Stimulated activated CD8-positive, alpha-beta memory T cell treated with anti-CD3 and anti-CD28 coated beads, Interleukin-4, amount 100 ng/mL, for 24 hours (primary cell): ENCODE results near the gene WT1.
"Not testable (repeated sequence)": the region's sequence is repeated elsewhere in the genome, so short reads cannot be mapped to it uniquely, and the experiment has no call there.

Experiments used
- DNase-seq: peaks from one replicate; pipeline ENCODE4 v3.0.0-alpha.2; 2020; ENCODE audit warnings: low read depth

Gene WT1

GRCh38 chr11:32387411-32387810 lies 47.9 kb downstream of the WT1 start:
- no peak for DNase-seq

DNA sequence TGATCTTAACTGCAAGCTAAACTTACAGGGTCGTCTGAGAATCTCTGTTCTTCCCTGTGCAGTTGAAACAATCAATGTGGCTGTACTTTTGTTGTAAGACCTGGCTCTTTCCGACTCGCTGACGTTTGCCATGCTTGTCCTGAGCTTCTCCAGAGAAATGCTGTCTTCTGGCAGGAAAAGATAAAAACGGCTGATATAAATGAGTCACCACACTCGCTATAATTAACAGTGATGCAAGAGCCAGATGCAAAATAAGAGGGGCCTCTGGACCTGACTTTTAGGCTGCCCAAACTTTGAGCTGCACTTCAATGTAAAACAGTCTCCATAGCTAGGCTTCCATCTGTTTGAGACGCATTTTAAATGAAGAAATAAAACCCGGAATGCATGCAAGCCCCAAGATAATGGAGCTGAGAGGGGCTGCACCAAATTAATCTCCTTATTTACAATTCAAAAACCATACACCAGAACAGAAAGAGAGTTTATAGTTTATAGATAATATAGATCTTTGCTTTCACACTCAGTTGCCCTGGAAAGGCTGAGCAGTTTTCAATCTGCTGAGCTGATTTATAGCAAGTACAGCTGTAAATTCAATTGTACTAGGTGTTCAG lies 48.5 kb downstream of the WT1 start:
- no peak for DNase-seq

GRCh38 chr11:32385998-32386397 lies 49.3 kb downstream of the WT1 start:
- DNase-seq, result no peak

DNA sequence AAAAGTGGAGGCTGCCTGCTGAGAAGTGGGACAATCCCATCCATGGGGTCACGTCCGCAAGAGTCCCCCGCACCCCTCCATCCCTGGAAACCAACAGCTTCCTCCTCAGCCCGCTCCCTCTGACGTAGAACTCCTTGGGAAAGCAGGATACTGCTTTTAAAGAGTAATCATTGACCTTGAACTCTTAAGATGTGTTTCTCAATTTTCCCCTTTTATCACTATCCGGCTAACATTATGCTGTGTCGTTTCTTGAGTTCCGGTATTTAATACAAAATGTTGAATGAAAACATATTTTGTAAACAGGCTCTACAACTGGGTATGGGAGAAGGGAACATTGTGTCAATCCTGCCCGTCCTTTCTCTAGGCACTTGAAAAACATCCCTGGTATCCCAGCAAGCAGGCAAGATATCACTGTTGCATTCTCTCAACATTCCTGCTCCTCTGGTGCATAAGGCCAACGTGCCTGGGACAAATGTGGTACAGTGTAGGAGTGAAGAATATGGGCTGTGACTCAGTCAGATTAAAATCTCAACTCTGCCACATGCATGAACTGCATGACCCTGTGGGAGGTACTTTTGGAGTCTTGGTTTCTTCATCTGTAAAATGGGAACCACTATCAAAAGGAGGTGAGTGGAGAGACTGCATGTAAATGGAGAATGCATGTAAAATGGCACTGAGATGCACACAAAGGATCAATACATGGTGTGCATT lies 52.8 kb downstream of the WT1 start:
- DNase-seq, result no peak

- no peak for DNase-seq
These were observed 54.2 kb downstream of the WT1 start for GRCh38 chr11:32381179-32381578.

- DNase-seq, result no peak
These were observed 55.6 kb downstream of the WT1 start for GRCh38 chr11:32379719-32380118.

DNA sequence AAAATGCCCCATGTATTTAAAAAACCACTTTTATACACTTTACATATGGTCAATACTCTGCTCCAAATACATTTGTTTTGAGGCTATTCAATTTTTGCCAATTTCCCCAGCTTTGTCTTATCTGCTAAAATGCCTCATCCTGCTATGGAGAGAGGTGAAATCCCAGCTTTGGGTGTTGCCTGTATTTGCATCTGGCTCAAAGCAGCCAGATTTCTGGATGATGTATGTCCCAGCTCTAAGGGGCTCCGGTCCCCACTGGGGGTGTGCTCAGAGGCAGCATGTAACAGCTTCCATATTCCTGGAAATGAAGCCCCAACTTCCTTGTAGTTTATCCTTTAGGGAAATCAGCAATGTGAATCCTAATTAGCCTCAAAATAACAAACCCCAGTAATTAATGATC lies 59.5 kb downstream of the WT1 start:
- DNase-seq, result no peak

DNA sequence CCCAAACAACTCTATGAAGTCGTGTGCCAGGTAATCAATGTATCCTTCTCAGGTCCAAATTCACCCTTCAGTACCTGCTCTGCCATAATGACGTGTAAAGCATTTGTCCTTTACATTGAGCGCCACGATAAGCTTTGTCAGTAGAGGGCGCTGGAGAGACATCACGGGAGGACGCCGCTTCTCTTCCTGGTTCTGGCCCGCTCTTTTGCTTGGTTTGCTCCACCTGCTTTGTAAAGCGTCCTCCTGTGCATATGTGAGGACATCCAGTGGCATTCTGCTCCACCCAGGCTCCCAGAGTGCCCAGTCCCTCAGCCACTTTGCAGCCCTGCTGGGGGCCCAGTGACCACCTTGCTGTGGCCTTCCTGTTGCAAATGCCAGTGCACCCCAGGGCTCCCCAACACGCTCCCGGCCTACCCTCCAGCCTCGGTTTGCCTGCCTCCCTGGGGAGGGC lies 61.1 kb downstream of the WT1 start:
- peak; percentile 15 for DNase-seq

DNA sequence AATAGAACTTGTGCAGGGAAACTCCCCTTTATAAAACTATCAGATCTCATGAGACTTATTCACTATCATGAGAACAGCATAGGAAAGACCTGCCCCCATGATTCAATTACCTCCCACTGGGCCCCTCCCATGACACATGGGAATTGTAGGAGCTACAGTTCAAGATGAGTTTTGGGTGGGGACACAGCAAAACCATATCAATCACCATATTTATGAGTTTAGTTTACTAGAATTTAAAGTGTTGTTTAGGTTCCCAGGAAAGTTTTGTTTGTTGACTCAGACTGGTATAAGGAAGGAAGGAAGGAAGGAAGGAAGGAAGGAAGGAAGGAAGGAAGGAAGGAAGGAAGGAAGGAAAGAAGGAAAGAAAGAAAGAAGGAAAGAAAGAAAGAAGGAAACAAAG lies 65.4 kb downstream of the WT1 start:
- not testable (repeated sequence) for DNase-seq

GRCh38 chr11:32366666-32367065 lies 68.7 kb downstream of the WT1 start:
- no peak for DNase-seq

- DNase-seq, result no peak
These were observed 70.1 kb downstream of the WT1 start for GRCh38 chr11:32365192-32365591.

DNA sequence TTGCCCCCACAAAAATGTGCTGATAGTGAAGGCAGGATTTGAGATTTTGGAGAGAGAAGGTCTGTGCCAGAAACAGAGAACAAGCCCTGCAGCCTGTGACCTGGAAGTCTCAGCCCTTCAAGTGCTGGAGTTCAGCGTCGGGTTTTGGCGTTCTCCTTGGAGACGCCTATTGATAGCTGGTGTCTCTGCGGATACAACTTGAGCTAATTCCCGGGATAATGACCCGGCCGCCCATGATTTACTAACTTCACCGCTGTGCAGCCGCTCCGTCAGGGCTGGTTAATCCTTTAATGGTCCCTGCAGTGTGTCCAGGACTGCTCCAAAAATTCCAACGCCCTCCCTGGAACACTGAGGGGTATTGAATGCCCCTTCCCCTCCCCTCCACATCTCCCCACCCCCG lies 76.6 kb downstream of the WT1 start:
- no peak for DNase-seq

- no peak for DNase-seq
These were observed 81.5 kb downstream of the WT1 start for GRCh38 chr11:32353884-32354283.

DNA sequence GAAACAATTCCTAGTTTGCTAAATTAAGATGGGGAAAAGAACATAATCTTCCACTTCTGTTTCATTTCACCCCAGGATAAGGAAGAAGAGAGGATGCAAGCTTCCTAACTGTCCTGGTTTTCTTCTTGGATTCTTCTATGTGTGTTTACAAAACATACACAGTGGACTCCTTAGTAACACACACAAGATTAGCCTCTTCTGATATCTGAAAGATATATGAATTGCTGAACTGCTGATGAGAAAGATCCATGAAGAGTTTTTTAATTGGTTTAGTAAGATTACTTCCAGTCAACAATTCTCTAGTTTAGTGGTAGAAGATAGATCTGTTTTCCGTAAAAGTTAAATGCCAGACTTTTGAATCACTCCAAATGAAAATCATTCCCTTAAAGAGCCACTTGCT lies 86.8 kb downstream of the WT1 start:
- no peak for DNase-seq

DNA sequence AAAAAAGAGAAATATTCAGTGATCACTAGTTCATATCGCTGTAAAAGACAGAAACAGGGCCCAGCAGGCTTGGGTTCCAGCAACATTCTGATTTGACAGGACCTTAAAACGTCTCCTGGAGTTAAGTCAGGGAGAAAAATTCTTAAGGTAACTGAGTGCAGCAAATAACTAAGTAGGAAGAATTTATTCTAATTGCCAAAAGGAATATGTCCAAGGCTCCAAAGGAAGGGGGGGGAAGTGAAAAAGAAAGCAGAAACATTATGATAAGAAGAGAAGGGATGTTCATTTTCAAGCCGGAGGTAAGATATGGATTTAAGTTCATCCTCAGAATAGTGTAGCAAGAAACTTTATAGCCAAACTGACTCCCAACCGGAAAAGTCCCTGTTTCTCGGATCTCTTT lies 90.4 kb downstream of the WT1 start:
- no peak for DNase-seq

GRCh38 chr11:32343325-32344008 lies 91.9 kb downstream of the WT1 start:
- DNase-seq, result no peak

- DNase-seq, result no peak
These were observed 93.4 kb downstream of the WT1 start for GRCh38 chr11:32341620-32342613.

- DNase-seq, result no peak
These were observed 95.2 kb downstream of the WT1 start for GRCh38 chr11:32340181-32340580.
